Activated CD4-positive, CD25-positive, alpha-beta regulatory T cell treated with anti-CD3 and anti-CD28 coated beads, Interleukin-2, amount 50 U/mL, for 24 hours (primary cell): ENCODE results near the gene TIMM10.

Source experiments
- ATAC-seq, 2 donors: fragments of 150-1000 bp; cut with Tn5 transposase; one replicate each; pipeline ENCODE4 v1.10.0; 2021; ENCODE audit warnings: mild to moderate bottlenecking in 1 of 2, moderate library complexity in 1 of 2

TIMM10 gene

GRCh38 chr11:57502376-57502775 lies 28.2 kb downstream of the TIMM10 start:
- ATAC-seq, result no peak

GRCh38 chr11:57501953-57502352 lies 28.6 kb downstream of the TIMM10 start:
- no peak for ATAC-seq

- no peak for ATAC-seq
These were observed 29.6 kb downstream of the TIMM10 start for GRCh38 chr11:57500926-57501325.

GRCh38 chr11:57500515-57500914 lies 30.0 kb downstream of the TIMM10 start:
- no peak for ATAC-seq

GRCh38 chr11:57499983-57500461 lies 30.5 kb downstream of the TIMM10 start:
- no peak for ATAC-seq

GRCh38 chr11:57499413-57499982 lies 31.1 kb downstream of the TIMM10 start:
- ATAC-seq, result peak in 1 of 2 donors; percentile 46

- no peak for ATAC-seq
These were observed 32.0 kb downstream of the TIMM10 start for GRCh38 chr11:57498540-57498939.

GRCh38 chr11:57497303-57498247 lies 33.0 kb downstream of the TIMM10 start:
- ATAC-seq, result no peak

- no peak for ATAC-seq
These were observed 34.3 kb downstream of the TIMM10 start for GRCh38 chr11:57496109-57496820.

- peak; percentile 80 to 87 for ATAC-seq
These were observed 36.7 kb downstream of the TIMM10 start for GRCh38 chr11:57493507-57494503.

- ATAC-seq, result peak; percentile 52 to 55
These were observed 39.0 kb downstream of the TIMM10 start for GRCh38 chr11:57491371-57492061.

- no peak for ATAC-seq
These were observed 39.9 kb downstream of the TIMM10 start for GRCh38 chr11:57490456-57491248.

GRCh38 chr11:57487920-57488659 lies 42.5 kb downstream of the TIMM10 start:
- ATAC-seq, result no peak

GRCh38 chr11:57487021-57487778 lies 43.4 kb downstream of the TIMM10 start:
- ATAC-seq, result no peak

- peak in 1 of 2 donors; percentile 14 for ATAC-seq
These were observed 45.1 kb downstream of the TIMM10 start for GRCh38 chr11:57485217-57485990.

- no peak for ATAC-seq
These were observed 46.3 kb downstream of the TIMM10 start for GRCh38 chr11:57484141-57484710.

GRCh38 chr11:57483562-57483918 lies 47.0 kb downstream of the TIMM10 start:
- no peak for ATAC-seq
